ENCODE measurements around the gene ADRA2C.

Gene ADRA2C

DNA sequence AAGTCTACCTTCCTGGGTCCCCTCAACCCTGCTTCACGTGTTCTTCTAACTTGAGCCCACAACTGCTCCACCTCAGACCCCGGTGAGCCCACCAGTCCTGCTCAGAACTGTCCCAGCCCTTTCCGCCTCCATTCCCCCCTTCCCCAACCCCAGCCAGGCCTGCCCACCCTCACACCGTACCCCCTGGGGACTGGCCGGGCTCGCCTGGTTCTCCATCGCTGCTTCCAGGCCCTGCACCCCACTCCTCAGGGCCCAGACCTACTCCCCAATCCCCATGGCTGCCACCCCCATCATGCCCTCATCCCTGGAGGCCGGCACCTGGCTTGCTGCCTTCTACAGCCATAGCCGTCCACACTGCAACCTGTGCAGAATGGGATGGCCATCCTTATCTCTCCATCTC, 23.4 kb downstream of the ADRA2C start:
- no peak for DNase-seq (ENCODE audit: low spot score in 2 of 2)
- ATAC-seq: no peak
- H3K4me3 Mint-ChIP-seq: no peak overlapping the region
- no peaks in the 10 kb centered on the region for H3K36me3 Mint-ChIP-seq
- no peaks in the 10 kb centered on the region for H3K4me1 Mint-ChIP-seq
- no peak overlapping the region for H3K27ac Mint-ChIP-seq
- peaks cover 8% of the 10 kb centered on the region for H3K9me3 Mint-ChIP-seq

DNA sequence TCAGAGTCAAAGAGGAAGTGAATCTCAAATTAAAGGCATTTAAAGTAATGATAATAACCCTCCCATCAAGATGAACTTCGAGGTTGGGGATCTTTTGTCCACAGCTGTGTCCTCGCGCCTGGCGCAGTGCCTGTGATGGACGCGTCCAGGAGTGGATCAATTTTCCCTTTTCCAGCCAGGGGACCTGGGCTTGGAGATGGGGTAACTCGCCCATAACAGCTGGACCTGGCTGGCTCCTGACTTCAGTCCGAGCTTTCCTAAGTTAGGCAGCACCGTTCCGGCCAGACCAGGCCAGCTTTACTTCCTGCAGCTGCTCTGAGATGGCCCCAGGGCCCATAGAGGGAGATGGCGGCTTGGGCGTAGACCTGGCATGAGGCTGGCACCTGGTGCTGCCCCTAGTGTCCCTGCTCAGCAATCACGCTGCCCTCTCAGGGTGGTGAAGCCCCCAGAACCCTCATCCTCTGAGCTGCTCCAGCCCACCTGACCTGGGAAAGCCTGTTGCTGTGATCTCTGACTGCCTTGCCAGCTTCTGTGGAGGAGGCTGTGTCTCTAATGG, 23.9 kb downstream of the ADRA2C start:
- Mint-ChIP-seq H3K4me3 (no peak overlapping the region), H3K4me1 (no peaks in the 10 kb centered on the region), H3K27ac (no peak overlapping the region), H3K9me3 (peaks cover 13% of the 10 kb centered on the region), H3K36me3 (no peaks in the 10 kb centered on the region)
- no peak for DNase-seq (ENCODE audit: low spot score in 2 of 2)
- no peak for ATAC-seq

- no peak for DNase-seq (ENCODE audit: low spot score in 2 of 2)
- no peak overlapping the region for H3K4me3 Mint-ChIP-seq
- H3K9me3 Mint-ChIP-seq: peaks cover 17% of the 10 kb centered on the region
- no peaks in the 10 kb centered on the region for H3K4me1 Mint-ChIP-seq
- no peak overlapping the region for H3K27ac Mint-ChIP-seq
- H3K36me3 Mint-ChIP-seq: no peaks in the 10 kb centered on the region
- ATAC-seq: no peak
These were observed 25.1 kb downstream of the ADRA2C start for GRCh38 chr4:3791256-3791655.

DNA sequence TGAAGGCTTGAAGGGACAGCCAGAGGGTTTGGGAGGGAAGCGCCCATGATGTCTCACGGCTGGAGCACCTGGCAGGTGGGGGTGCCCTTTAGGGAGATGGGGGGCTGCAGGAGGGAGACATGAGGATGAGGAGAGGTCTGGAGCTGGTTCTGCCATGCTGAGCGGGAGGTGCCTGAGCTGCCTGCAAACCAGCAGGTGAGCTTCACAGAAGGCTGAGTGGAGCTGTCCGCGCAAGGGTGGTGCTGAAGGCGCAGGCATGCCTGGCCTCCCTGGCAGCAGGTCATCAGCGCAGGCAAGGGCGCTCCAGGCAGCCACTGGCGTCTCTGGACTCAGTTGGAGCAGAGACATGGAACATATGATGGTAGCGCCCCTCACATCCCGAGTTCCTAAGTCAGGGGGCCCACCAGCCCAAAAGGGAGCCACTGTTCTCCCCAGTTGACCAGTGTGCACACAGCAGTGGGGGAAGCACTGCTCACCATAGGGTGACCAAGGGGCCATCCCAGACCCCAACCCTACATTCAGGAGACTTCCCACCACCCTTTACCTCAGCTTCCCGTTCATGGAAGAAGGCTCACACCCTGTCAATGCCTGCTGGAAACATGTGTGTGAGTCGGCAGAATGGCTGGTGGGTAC, 25.8 kb downstream of the ADRA2C start:
- DNase-seq (ENCODE audit: low spot score in 2 of 2) (no peak), ATAC-seq (no peak)
- H3K9me3 Mint-ChIP-seq: peaks cover 17% of the 10 kb centered on the region
- no peaks in the 10 kb centered on the region for H3K36me3 Mint-ChIP-seq
- no peaks in the 10 kb centered on the region for H3K4me1 Mint-ChIP-seq
- H3K27ac Mint-ChIP-seq: no peak overlapping the region
- H3K4me3 Mint-ChIP-seq: no peak overlapping the region

- no peaks in the 10 kb centered on the region for H3K36me3 Mint-ChIP-seq
- peaks cover 17% of the 10 kb centered on the region for H3K9me3 Mint-ChIP-seq
- ATAC-seq (no peak), DNase-seq (ENCODE audit: low spot score in 2 of 2) (no peak)
- H3K4me3 Mint-ChIP-seq: no peak overlapping the region
- H3K27ac Mint-ChIP-seq: no peak overlapping the region
- no peaks in the 10 kb centered on the region for H3K4me1 Mint-ChIP-seq
These were observed 26.6 kb downstream of the ADRA2C start for GRCh38 chr4:3792813-3793212.

DNA sequence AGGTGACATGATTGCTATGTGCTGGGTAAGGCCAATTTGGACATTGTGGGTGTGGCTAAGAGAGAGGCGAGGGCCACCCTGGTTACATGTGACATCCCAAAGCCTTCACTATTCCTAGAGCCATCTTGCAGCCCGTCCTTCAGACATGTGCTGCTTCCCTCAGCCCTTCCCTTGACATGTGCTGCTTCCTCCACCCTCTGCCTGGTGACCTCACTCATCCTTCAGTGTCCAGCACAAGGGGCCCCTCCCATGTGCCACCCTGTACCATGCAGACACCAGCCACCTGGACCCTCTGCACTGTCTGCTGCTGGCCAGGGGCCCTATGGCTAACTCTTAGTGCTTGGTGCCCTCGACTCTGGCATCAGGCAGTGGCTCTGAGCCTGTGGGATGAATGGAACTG, 27.4 kb downstream of the ADRA2C start:
- Mint-ChIP-seq H3K4me3 (no peak overlapping the region), H3K36me3 (no peaks in the 10 kb centered on the region), H3K9me3 (peaks cover 17% of the 10 kb centered on the region), H3K27ac (no peak overlapping the region), H3K4me1 (no peaks in the 10 kb centered on the region)
- DNase-seq (ENCODE audit: low spot score in 2 of 2): no peak
- no peak for ATAC-seq

GRCh38 chr4:3796960-3797359, 30.8 kb downstream of the ADRA2C start:
- Mint-ChIP-seq H3K27ac (no peak overlapping the region), H3K36me3 (no peaks in the 10 kb centered on the region), H3K9me3 (peaks cover 17% of the 10 kb centered on the region), H3K4me1 (no peaks in the 10 kb centered on the region), H3K4me3 (no peak overlapping the region)
- DNase-seq (ENCODE audit: low spot score in 2 of 2): no peak
- ATAC-seq: no peak

DNA sequence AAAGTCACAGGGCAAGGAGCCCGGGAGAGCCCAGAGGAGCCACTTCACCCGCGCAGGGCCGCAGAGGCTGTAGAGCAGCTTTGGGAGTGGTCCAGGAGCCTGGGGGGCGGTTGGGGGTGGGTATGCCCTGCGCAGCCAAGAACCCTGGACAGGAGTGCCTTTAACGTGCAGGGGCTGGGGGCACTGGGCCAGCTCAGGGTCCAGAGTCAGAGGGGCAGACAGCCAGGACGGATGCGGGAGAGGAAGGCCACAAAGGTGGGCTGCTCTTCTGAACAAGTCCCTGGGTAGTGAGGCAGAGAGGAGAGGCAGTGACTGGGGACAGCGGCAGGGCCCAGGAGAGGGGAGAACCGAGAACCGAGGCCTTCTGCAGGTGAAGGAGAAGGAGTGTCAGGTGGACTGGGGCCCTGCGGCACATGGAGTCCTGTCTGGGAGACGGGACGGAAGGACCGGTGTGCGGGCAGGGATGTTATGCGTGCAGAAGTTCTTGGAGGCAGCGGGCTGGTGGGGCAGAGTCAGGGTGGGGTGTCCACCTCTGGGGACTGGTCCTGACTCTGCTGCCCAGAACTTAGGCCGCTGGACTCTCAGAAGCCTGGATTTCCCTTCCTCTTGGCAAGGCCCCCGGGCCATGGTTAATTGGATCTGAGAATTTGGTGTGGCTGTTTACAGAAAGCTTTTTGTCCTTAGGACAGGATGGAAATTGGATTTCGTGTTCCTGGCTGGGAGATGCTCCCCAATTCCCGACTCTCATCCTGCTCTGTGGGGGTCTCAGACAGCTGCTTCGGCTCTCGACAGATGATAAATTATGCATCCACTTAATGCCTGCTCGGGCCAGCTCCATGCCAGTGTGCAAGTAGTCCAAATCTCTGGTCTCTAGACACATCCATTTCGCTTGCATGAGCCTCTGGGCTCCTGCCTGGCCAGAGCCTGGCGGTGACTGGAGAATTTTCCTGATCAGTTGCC, 31.9 kb downstream of the ADRA2C start:
- Mint-ChIP-seq H3K9me3 (peaks cover 14% of the 10 kb centered on the region), H3K36me3 (no peaks in the 10 kb centered on the region), H3K27ac (no peak overlapping the region), H3K4me1 (no peaks in the 10 kb centered on the region), H3K4me3 (no peak overlapping the region)
- DNase-seq (ENCODE audit: low spot score in 2 of 2) (no peak), ATAC-seq (no peak)

DNA sequence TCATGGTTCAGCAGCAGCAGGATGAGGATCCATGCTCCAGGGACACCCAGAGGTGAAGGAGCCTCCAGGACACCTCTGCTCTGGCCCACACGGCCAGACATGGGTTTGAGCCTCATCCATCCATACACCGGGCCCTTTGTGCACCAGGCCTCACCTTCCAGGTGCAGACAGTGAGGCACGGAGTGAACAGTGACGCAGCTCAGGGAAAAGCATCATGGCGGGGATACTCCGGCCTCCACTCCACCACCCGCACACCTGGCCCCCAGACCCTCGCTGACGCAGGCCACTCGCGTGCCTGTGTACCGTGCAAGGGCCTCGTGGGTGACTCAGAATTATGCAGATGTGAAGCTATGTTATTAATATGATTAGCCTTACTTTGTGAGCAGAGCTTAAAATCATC, 33.3 kb downstream of the ADRA2C start:
- no peaks in the 10 kb centered on the region for H3K36me3 Mint-ChIP-seq
- ATAC-seq (no peak), DNase-seq (ENCODE audit: low spot score in 2 of 2) (no peak)
- no peak overlapping the region for H3K4me3 Mint-ChIP-seq
- H3K4me1 Mint-ChIP-seq: no peaks in the 10 kb centered on the region
- no peak overlapping the region for H3K27ac Mint-ChIP-seq
- H3K9me3 Mint-ChIP-seq: peaks cover 9% of the 10 kb centered on the region

DNA sequence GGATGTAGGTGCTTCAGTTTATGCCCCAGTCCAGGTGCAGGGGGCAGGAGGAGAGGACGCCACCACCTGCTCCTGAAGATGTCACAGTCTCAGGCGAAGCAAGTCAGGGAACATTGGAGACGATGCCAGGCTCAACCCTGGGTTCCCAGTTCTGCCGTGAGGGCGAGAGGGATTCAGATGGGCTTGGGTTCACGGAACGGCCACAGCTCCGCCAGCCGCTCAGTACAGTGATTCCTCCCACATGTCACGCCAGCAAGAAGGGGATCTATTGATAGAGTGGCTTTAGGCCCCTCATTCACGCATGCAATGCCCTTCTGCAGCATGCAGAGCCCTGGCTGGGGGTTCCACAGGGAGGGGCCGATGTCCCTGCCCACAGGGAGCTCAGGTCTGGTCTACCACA, 34.2 kb downstream of the ADRA2C start:
- ATAC-seq: no peak
- no peak for DNase-seq (ENCODE audit: low spot score in 2 of 2)
- Mint-ChIP-seq H3K36me3 (no peaks in the 10 kb centered on the region), H3K9me3 (peaks cover 1% of the 10 kb centered on the region), H3K27ac (no peak overlapping the region), H3K4me3 (no peak overlapping the region), H3K4me1 (no peaks in the 10 kb centered on the region)

- Mint-ChIP-seq H3K27ac (no peak overlapping the region), H3K4me1 (no peaks in the 10 kb centered on the region), H3K4me3 (no peak overlapping the region), H3K36me3 (no peaks in the 10 kb centered on the region), H3K9me3 (no peaks in the 10 kb centered on the region)
- DNase-seq (ENCODE audit: low spot score in 2 of 2): no peak
- no peak for ATAC-seq
These were observed 35.3 kb downstream of the ADRA2C start for GRCh38 chr4:3801521-3801920.

DNA sequence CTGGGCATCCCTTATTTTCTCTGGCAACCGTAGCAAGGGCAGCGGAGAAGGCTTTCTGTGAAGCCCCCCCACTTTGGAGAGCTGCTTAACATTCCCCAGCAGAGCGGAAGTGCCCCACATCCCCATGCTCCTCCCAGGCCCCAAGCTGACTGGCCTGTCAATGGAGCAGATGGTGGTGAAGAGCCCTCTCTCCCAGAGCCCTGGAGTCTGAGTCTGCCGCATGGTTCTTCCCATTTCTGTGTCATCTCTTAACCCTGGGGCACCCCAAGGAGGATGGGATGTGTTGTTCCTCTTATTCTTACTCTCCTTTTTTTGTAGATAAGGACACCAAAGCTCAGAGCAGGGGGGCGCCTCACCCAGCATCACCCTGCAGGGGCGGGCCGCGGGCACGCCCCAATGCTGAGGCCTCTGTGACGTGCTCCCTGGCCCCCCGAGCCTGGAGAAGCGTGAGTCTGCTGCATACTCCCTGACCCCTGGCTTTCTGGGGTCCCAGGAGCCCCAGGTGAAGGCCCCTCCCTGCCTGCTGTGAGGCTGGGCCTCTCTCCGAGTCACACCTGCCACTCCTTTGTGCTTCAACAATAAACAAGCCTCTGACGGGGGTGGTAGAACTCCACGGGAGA, 35.9 kb downstream of the ADRA2C start:
- DNase-seq (ENCODE audit: low spot score in 2 of 2): no peak
- H3K36me3 Mint-ChIP-seq: no peaks in the 10 kb centered on the region
- ATAC-seq: no peak
- H3K27ac Mint-ChIP-seq: no peak overlapping the region
- no peak overlapping the region for H3K4me3 Mint-ChIP-seq
- H3K9me3 Mint-ChIP-seq: no peaks in the 10 kb centered on the region
- H3K4me1 Mint-ChIP-seq: no peaks in the 10 kb centered on the region

GRCh38 chr4:3802571-3803474, 36.6 kb downstream of the ADRA2C start:
- no peak overlapping the region for H3K4me3 Mint-ChIP-seq
- H3K9me3 Mint-ChIP-seq: no peaks in the 10 kb centered on the region
- ATAC-seq: no peak
- no peak for DNase-seq (ENCODE audit: low spot score in 2 of 2)
- H3K4me1 Mint-ChIP-seq: no peaks in the 10 kb centered on the region
- no peaks in the 10 kb centered on the region for H3K36me3 Mint-ChIP-seq
- H3K27ac Mint-ChIP-seq: no peak overlapping the region

DNA sequence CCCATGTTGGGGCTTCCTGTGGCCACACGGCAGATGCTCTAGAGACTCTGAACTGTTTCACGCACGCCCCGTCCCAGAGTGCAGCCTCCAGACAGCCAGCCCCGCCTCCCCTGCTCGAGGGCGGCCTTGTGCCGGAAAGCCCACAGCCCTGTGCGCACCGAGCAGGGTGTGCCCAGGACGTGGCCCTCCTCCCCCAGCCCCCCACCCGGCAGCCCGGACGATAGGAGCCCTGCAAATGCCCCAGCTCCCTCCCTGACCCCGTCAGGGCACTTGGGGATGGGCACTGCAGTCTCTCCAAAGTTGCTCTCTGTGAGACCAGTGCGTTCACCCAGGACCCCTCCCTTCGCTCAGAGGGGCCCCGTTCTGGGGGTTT, 37.3 kb downstream of the ADRA2C start:
- DNase-seq (ENCODE audit: low spot score in 2 of 2): no peak
- no peak for ATAC-seq
- no peak overlapping the region for H3K4me3 Mint-ChIP-seq
- H3K4me1 Mint-ChIP-seq: no peaks in the 10 kb centered on the region
- no peaks in the 10 kb centered on the region for H3K36me3 Mint-ChIP-seq
- no peak overlapping the region for H3K27ac Mint-ChIP-seq
- no peaks in the 10 kb centered on the region for H3K9me3 Mint-ChIP-seq

GRCh38 chr4:3803946-3804345, 37.8 kb downstream of the ADRA2C start:
- H3K9me3 Mint-ChIP-seq: no peaks in the 10 kb centered on the region
- no peaks in the 10 kb centered on the region for H3K4me1 Mint-ChIP-seq
- no peak overlapping the region for H3K27ac Mint-ChIP-seq
- ATAC-seq (no peak), DNase-seq (ENCODE audit: low spot score in 2 of 2) (no peak)
- no peak overlapping the region for H3K4me3 Mint-ChIP-seq
- H3K36me3 Mint-ChIP-seq: no peaks in the 10 kb centered on the region

All from stimulated activated effector memory CD8-positive, alpha-beta T cell treated with anti-CD3 and anti-CD28 coated beads, Interleukin-12 subunit alpha, Interleukin-12 subunit beta, amount 100 ng/mL, for 72 hours (primary cell).